ENCODE data around the gene CHRD.

Gene CHRD

GRCh38 chr3:184361932-184362667 is 17.8 kb upstream of the CHRD start:
- Mint-ChIP-seq H3K36me3 (ENCODE audit: low read depth) (peaks cover 25% of the 10 kb centered on the region), H3K27ac (peak overlapping the region; percentile 94 to 99 (median 98)), H3K27me3 (ENCODE audit: low read depth) (no peaks in the 10 kb centered on the region), H3K4me3 (peak overlapping the region; percentile 91 to 99 (median 94)), H3K4me1 (peaks cover 36% of the 10 kb centered on the region), H3K9me3 (no peaks in the 10 kb centered on the region)
- TF ChIP-seq, protein P1, sequence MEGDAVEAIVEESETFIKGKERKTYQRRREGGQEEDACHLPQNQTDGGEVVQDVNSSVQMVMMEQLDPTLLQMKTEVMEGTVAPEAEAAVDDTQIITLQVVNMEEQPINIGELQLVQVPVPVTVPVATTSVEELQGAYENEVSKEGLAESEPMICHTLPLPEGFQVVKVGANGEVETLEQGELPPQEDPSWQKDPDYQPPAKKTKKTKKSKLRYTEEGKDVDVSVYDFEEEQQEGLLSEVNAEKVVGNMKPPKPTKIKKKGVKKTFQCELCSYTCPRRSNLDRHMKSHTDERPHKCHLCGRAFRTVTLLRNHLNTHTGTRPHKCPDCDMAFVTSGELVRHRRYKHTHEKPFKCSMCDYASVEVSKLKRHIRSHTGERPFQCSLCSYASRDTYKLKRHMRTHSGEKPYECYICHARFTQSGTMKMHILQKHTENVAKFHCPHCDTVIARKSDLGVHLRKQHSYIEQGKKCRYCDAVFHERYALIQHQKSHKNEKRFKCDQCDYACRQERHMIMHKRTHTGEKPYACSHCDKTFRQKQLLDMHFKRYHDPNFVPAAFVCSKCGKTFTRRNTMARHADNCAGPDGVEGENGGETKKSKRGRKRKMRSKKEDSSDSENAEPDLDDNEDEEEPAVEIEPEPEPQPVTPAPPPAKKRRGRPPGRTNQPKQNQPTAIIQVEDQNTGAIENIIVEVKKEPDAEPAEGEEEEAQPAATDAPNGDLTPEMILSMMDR (IDR thresholded peaks at IDR 0.05; ENCODE audit: unreplicated experiment in 3 of 3): no peak

DNA sequence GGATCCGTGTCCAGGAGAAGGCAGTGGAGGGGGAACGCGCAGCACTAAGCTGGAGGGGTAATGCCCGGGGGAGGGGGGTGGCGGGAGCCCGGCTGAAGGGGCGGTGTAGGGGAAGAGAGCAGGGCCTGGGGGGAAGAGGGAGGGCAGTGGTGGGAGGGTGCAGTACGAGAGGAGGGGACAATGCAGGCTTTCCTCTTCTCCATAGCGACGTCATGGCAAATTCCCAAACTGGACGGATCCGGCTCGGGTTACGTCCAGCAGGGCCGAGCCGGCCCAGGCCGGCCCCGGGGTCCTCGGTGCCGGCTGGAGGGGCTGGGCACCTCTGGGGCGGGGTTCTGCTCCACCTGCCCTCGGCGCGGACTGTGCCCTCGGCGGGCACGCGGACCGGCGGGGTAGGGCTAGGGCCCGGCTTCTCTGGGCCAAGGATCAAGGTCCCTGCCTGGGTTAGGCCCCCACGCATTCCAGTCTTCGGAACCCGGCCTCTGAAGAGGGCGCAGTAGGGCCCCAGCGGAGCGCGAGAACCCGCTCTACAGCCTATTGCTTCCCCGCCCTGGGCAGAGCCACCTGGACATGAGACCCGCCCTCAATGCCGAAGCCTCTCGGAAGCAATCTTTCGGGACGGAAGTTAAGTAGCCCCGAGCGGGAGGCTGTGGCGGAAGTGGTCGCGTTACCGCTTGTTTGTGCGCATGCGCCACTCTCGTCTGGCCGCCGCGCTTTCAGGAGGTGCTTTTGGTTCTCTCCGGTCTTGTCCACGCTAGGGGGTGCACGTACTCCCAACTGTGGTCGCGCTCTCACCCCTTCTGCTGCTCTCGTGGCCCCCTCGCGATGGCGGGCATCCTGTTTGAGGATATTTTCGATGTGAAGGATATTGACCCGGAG is 16.9 kb upstream of the CHRD start:
- Mint-ChIP-seq H3K4me1 (peaks cover 41% of the 10 kb centered on the region), H3K4me3 (peak overlapping the region; percentile 91 to 99 (median 97)), H3K27ac (peak overlapping the region; percentile 94 to 99 (median 98)), H3K36me3 (ENCODE audit: low read depth) (peaks cover 32% of the 10 kb centered on the region), H3K27me3 (ENCODE audit: low read depth) (no peaks in the 10 kb centered on the region), H3K9me3 (no peaks in the 10 kb centered on the region)
- TF ChIP-seq, protein P1 (IDR thresholded peaks at IDR 0.05; ENCODE audit: unreplicated experiment in 3 of 3): peak; percentile 45 to 65 (median 54)

GRCh38 chr3:184366619-184367289 is 13.1 kb upstream of the CHRD start:
- Mint-ChIP-seq H3K36me3 (ENCODE audit: low read depth) (peaks cover 57% of the 10 kb centered on the region), H3K9me3 (no peaks in the 10 kb centered on the region), H3K27ac (peak overlapping the region; percentile 39 to 82 (median 73)), H3K4me1 (peaks cover 39% of the 10 kb centered on the region), H3K4me3 (peak overlapping the region; percentile 21 to 74 (median 55)), H3K27me3 (ENCODE audit: low read depth) (no peaks in the 10 kb centered on the region)
- TF ChIP-seq, protein P1 (IDR thresholded peaks at IDR 0.05; ENCODE audit: unreplicated experiment in 3 of 3): no peak

- TF ChIP-seq, protein P1 (IDR thresholded peaks at IDR 0.05; ENCODE audit: unreplicated experiment in 3 of 3): no peak
- peaks cover 5% of the 10 kb centered on the region for H3K27me3 Mint-ChIP-seq (ENCODE audit: low read depth)
- no peaks in the 10 kb centered on the region for H3K9me3 Mint-ChIP-seq
- H3K27ac Mint-ChIP-seq: no peak overlapping the region
- no peak overlapping the region for H3K4me3 Mint-ChIP-seq
- H3K4me1 Mint-ChIP-seq: peaks cover 47% of the 10 kb centered on the region
- peaks cover 57% of the 10 kb centered on the region for H3K36me3 Mint-ChIP-seq (ENCODE audit: low read depth)
Observed at GRCh38 chr3:184368116-184368515, 11.7 kb upstream of the CHRD start.

- TF ChIP-seq, protein P1 (IDR thresholded peaks at IDR 0.05; ENCODE audit: unreplicated experiment in 3 of 3): no peak
- Mint-ChIP-seq H3K27ac (peak overlapping the region in 1 of 3 experiments; percentile 24), H3K27me3 (ENCODE audit: low read depth) (peaks cover 5% of the 10 kb centered on the region), H3K36me3 (ENCODE audit: low read depth) (peaks cover 54% of the 10 kb centered on the region), H3K4me1 (peaks cover 43% of the 10 kb centered on the region), H3K4me3 (no peak overlapping the region), H3K9me3 (no peaks in the 10 kb centered on the region)
Observed at GRCh38 chr3:184368586-184369183, 11.2 kb upstream of the CHRD start.

Data from nephron (organoid).